OCI-LY1 (cell line): ENCODE measurements around the gene LTA4H.

Experiments used
- CTCF ChIP-seq: fragments of 200-600 bp; sonication (generic), shearing (Covaris generic); IDR thresholded peaks from 2 replicates; pipeline ENCODE4 v1.5.1; 2017; ENCODE audit warnings: mild to moderate bottlenecking, antibody characterized with exemption, low read length, moderate library complexity, mixed read lengths
- EZH2 ChIP-seq: fragments of 200-600 bp; sonication (generic), shearing (Covaris generic); IDR thresholded peaks from 2 replicates; pipeline ENCODE4 v1.8.0; 2017; ENCODE audit warnings: borderline replicate concordance, mixed run types, mild to moderate bottlenecking, antibody characterized with exemption, low read length, moderate library complexity, mixed read lengths

- no peak for TF ChIP-seq CTCF
- no peak for TF ChIP-seq EZH2
Measured at GRCh38 chr12:96033549-96034389, 1.6 kb downstream of the LTA4H start.
